Endothelial cell of umbilical vein (primary cell): ENCODE results near the gene MS4A15. TPM values are rescaled to one million over a fixed set of nuclear protein-coding genes. Genes with fewer than 3 reads are reported as not detected.

Experiments
- BruUV-seq: library from RNA; stranded (reverse); fragments of 400-500 nt; replicated peaks from 2 replicates; lab custom pipeline; 2021; lab: Mats Ljungman, UMichigan
- CTCF ChIA-PET: fragments of 300-600, 350-600 bp; sonication (Branson Sonifier 250); formaldehyde crosslinking; loops from one replicate; lab custom pipeline; 2021; ENCODE audit warnings: antibody characterized with exemption, inconsistent platforms; lab: Charles Lee
- POLR2A ChIA-PET: fragments of 300-600, 350-600 bp; sonication (Branson Sonifier 250); formaldehyde crosslinking; loops from one replicate; lab custom pipeline; 2021; ENCODE audit warnings: antibody characterized with exemption, inconsistent platforms; lab: Charles Lee
- DNase-seq: peaks from one replicate; pipeline ENCODE4 v3.0.0-alpha.2; 2011; ENCODE audit warnings: low read depth, low spot score
- FAIRE-seq: peaks from 2 replicates; lab custom pipeline; 2011; peaks lifted over from hg19 to GRCh38; lab: Jason Lieb, UNC
- H2AFZ ChIP-seq: 2 replicates; pipeline ENCODE4 v1.6.0; 2012; ENCODE audit warnings: low read depth, low read length, control low read depth, inconsistent platforms
- H3K27ac ChIP-seq: 2 replicates; pipeline ENCODE4 v1.5.1; 2011; ENCODE audit warnings: low read depth, mild to moderate bottlenecking, control low read depth, low read length, moderate library complexity; ENCODE audit not compliant: insufficient read depth
- H3K27me3 ChIP-seq, 2 experiments: 2 replicates each; pipeline versions ENCODE4 v1.6.0 to v1.6.1; 2011; ENCODE audit warnings: low read length in 2 of 2, mixed read lengths in 1 of 2; ENCODE audit not compliant: control insufficient read depth in 2 of 2, insufficient read depth in 2 of 2
- H3K36me3 ChIP-seq, 2 experiments: 2 replicates in 1 of 2; 3 replicates in 1 of 2; pipeline ENCODE4 v1.5.1; 2011; ENCODE audit warnings: low read length in 2 of 2, mild to moderate bottlenecking in 1 of 2, moderate library complexity in 1 of 2; ENCODE audit not compliant: control insufficient read depth in 2 of 2, insufficient read depth in 2 of 2; ENCODE audit errors: extremely low read depth in 1 of 2
- H3K4me1 ChIP-seq: 3 replicates; pipeline ENCODE4 v1.5.1; 2011; ENCODE audit warnings: mild to moderate bottlenecking, low read length; ENCODE audit not compliant: control insufficient read depth, insufficient read depth; ENCODE audit errors: extremely low read depth
- H3K4me2 ChIP-seq: 2 replicates; pipeline ENCODE4 v1.6.1; 2011; ENCODE audit warnings: low read length, control low read depth, mixed read lengths; ENCODE audit not compliant: insufficient read depth
- H3K4me3 ChIP-seq, 3 experiments: fragments of 200-600 bp in 1 of 3; sonication (generic), shearing (Covaris generic) in 1 of 3; replicated peaks in 1 of 3; 2 replicates each; pipeline ENCODE4 v1.5.1; 2011 to 2016; ENCODE audit warnings: control low read depth in 3 of 3, low read length in 3 of 3, mild to moderate bottlenecking in 2 of 3, inconsistent platforms in 1 of 3, low read depth in 1 of 3, moderate library complexity in 1 of 3; ENCODE audit not compliant: insufficient read depth in 1 of 3
- H3K79me2 ChIP-seq: 2 replicates; pipeline ENCODE4 v1.6.0; 2012; ENCODE audit warnings: low read length, inconsistent platforms; ENCODE audit not compliant: control insufficient read depth, insufficient read depth
- H3K9ac ChIP-seq: replicated peaks from 2 replicates; pipeline ENCODE3; 2011; ENCODE audit warnings: low read length, control low read depth; ENCODE audit not compliant: insufficient read depth; ENCODE audit errors: extremely low read depth
- H3K9me1 ChIP-seq: replicated peaks from 3 replicates; pipeline ENCODE4 v1.6.0; 2011; ENCODE audit warnings: mild to moderate bottlenecking, low read length; ENCODE audit not compliant: control insufficient read depth, insufficient read depth; ENCODE audit errors: extremely low read depth
- H3K9me3 ChIP-seq: replicated peaks from 2 replicates; pipeline ENCODE4 v1.5.1; 2012; ENCODE audit warnings: low read length, inconsistent platforms; ENCODE audit not compliant: control insufficient read depth, insufficient read depth
- H4K20me1 ChIP-seq: replicated peaks from 2 replicates; pipeline ENCODE3; 2011; ENCODE audit warnings: mild to moderate bottlenecking, low read length; ENCODE audit not compliant: control insufficient read depth, insufficient read depth; ENCODE audit errors: extremely low read depth
- EZH2 ChIP-seq: IDR thresholded peaks from 2 replicates; pipeline ENCODE4 v1.6.1; 2012; ENCODE audit warnings: borderline replicate concordance, low read depth, mild to moderate bottlenecking, moderate library complexity, low read length, inconsistent platforms; ENCODE audit not compliant: severe bottlenecking
- FOS ChIP-seq: IDR thresholded peaks from 2 replicates; pipeline ENCODE4 v1.6.1; 2011; ENCODE audit warnings: mild to moderate bottlenecking, low read length, moderate library complexity, borderline replicate concordance; ENCODE audit not compliant: insufficient read depth
- JUN ChIP-seq: IDR thresholded peaks from 2 replicates; pipeline ENCODE4 v1.6.1; 2011; ENCODE audit warnings: borderline replicate concordance, low read depth; ENCODE audit not compliant: insufficient read length, insufficient read depth
- MYC ChIP-seq: IDR thresholded peaks from one replicate; pipeline ENCODE4 v1.6.1; 2011; ENCODE audit warnings: mild to moderate bottlenecking, low read depth, low read length
- POLR2AphosphoS5 ChIP-seq: IDR thresholded peaks from 2 replicates; pipeline ENCODE4 v1.6.1; 2012; ENCODE audit warnings: low read depth, mild to moderate bottlenecking, control low read depth, low read length, moderate library complexity; ENCODE audit not compliant: insufficient read depth
- dilution Hi-C: fragments of 300-500 bp; cut with MboI; formaldehyde crosslinking; loops from one replicate; pipeline ENCODE4 v1.15.0; 2019; ENCODE audit warnings: low sequenced_read_pairs; ENCODE audit not compliant: extremely low pct_ligation_motif_present
- intact Hi-C: fragments of 100-400 bp; cut with micrococcal nuclease; formaldehyde crosslinking; loops from one replicate; pipeline ENCODE4 v1.10.0; 2022
- polyA plus RNA-seq, 4 experiments: library from polyadenylated mRNA; depleted of rRNA in 3 of 4; stranded (reverse) in 3 of 4; unstranded in 1 of 4; fragments of >200 nt; gene quantifications; 2 replicates each; pipeline versions ENCODE4 v1.2.1 to v1.2.3, GENCODE V29; 2011 to 2012; ENCODE audit warnings: missing spikeins in 1 of 4
- total RNA-seq: library from RNA; stranded (reverse); gene quantifications from 2 replicates; pipeline ENCODE4 v1.2.3, GENCODE V29; 2021
- TF ChIP-seq, protein P1 (sequence below), 2 donors: IDR thresholded peaks; 1 replicate in 1 of 2; 2 replicates in 1 of 2; pipeline ENCODE4 v1.5.1; 2011; ENCODE audit warnings: low read length in 2 of 2, mild to moderate bottlenecking in 2 of 2, moderate library complexity in 2 of 2, control low read depth in 1 of 2, inconsistent platforms in 1 of 2, low read depth in 1 of 2; ENCODE audit not compliant: insufficient read depth in 1 of 2; ENCODE audit errors: extremely low read depth in 1 of 2
- TF ChIP-seq, protein P2 (sequence below): IDR thresholded peaks from 2 replicates; pipeline ENCODE4 v1.6.1; 2011; ENCODE audit not compliant: insufficient read depth, insufficient read length

Gene MS4A15
- total and polyA plus RNA-seq, 2 donors (not counting 3 experiments of a cell fraction or from before 2014, with no cell fraction given): not detected

DNA sequence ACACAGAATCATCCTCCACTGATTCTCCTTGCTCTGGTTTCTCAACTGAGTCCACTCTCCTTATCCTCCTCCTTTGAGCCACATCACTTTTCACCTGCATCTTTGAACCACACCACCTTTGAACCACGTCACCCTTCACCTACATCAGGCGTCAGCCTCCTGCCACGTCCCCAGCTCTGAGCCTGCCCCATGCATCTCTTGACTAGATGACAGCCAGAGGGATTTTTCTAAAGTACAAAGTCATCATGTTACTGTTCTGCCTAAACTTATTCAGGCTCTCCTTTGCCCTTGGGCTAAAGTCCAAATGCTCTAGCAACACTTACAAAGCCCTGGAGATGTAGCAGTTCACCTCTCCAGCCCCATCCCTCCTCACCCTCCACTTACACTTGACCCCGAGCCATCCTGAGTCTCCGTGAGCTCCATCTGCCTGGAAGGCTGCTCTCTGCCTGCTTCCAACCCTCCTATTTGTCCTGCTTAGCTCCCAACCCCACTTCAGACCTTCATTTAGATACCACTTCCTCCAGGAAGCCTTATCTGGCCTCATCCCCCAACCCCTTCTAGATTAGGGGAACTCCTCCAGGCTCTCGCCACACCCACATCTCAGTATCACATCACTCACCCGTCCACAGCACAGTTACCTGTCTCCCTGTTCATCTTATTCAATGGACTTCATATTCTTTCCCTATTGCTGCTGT is 24.8 kb downstream of the MS4A15 start:
- H3K9me3 ChIP-seq: no peaks in the 10 kb centered on the region
- ChIA-PET CTCF (interaction anchor here (1.6 to 2.5 kb wide), 3 partner anchors 13 to 118 kb away, joined by 3 to 9 read pairs (median 4); no protein-coding TSS in a partner anchor), POLR2A (no interaction called here)
- no peaks in the 10 kb centered on the region for H3K27me3 ChIP-seq
- no peak overlapping the region for H3K4me3 ChIP-seq
- H3K9ac ChIP-seq: no peak overlapping the region
- FAIRE-seq (no peak), DNase-seq (no peak)
- H3K79me2 ChIP-seq: no peaks in the 10 kb centered on the region
- peaks cover 20% of the 10 kb centered on the region for H3K4me1 ChIP-seq
- no peaks in the 10 kb centered on the region for H4K20me1 ChIP-seq
- no TSS peak for BruUV-seq
- H2AFZ ChIP-seq: no peak overlapping the region
- TF ChIP-seq, protein P1, sequence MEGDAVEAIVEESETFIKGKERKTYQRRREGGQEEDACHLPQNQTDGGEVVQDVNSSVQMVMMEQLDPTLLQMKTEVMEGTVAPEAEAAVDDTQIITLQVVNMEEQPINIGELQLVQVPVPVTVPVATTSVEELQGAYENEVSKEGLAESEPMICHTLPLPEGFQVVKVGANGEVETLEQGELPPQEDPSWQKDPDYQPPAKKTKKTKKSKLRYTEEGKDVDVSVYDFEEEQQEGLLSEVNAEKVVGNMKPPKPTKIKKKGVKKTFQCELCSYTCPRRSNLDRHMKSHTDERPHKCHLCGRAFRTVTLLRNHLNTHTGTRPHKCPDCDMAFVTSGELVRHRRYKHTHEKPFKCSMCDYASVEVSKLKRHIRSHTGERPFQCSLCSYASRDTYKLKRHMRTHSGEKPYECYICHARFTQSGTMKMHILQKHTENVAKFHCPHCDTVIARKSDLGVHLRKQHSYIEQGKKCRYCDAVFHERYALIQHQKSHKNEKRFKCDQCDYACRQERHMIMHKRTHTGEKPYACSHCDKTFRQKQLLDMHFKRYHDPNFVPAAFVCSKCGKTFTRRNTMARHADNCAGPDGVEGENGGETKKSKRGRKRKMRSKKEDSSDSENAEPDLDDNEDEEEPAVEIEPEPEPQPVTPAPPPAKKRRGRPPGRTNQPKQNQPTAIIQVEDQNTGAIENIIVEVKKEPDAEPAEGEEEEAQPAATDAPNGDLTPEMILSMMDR (IDR thresholded peaks at IDR 0.05; ENCODE audit: extremely low read depth in 1 of 2, insufficient read depth in 1 of 2, low read depth in 1 of 2, low read length in 2 of 2): no peak
- no peak overlapping the region for H3K27ac ChIP-seq
- no peak overlapping the region for H3K4me2 ChIP-seq
- no peaks in the 10 kb centered on the region for H3K36me3 ChIP-seq
- intact Hi-C loops (no loop called here), dilution Hi-C loops (no loop called here)
- H3K9me1 ChIP-seq: no peaks in the 10 kb centered on the region

DNA sequence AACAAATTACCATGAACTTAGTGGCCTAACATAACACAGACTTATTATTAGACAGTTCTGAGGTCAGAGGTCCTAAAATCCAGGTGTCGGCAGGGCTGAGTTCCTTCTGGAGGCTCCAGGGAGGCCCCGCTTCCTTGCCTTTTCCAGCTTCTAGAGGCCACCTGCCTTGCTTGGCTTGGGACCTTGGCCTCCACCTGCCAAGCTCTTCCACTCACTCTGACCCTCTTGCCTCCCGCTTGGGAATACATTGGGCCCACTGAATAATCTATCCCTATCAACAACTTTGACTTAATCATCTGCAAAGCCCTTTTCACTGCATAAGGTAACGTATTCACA is 25.3 kb downstream of the MS4A15 start:
- FAIRE-seq (no peak), DNase-seq (no peak)
- H2AFZ ChIP-seq: no peak overlapping the region
- peaks cover 21% of the 10 kb centered on the region for H3K4me1 ChIP-seq
- H4K20me1 ChIP-seq: no peaks in the 10 kb centered on the region
- H3K36me3 ChIP-seq: no peaks in the 10 kb centered on the region
- no peaks in the 10 kb centered on the region for H3K27me3 ChIP-seq
- H3K79me2 ChIP-seq: no peaks in the 10 kb centered on the region
- BruUV-seq: no TSS peak
- no peaks in the 10 kb centered on the region for H3K9me1 ChIP-seq
- intact Hi-C loops (no loop called here), dilution Hi-C loops (no loop called here)
- H3K9me3 ChIP-seq: no peaks in the 10 kb centered on the region
- no peak overlapping the region for H3K4me3 ChIP-seq
- ChIA-PET POLR2A (no interaction called here), CTCF (interaction anchor here (1.7 to 2.5 kb wide), 2 partner anchors 106 to 117 kb away, joined by 4 to 9 read pairs; no protein-coding TSS in a partner anchor)
- no peak overlapping the region for H3K27ac ChIP-seq
- no peak overlapping the region for H3K9ac ChIP-seq
- TF ChIP-seq, protein P1 (IDR thresholded peaks at IDR 0.05; ENCODE audit: extremely low read depth in 1 of 2, insufficient read depth in 1 of 2, low read depth in 1 of 2, low read length in 2 of 2): no peak
- no peak for TF ChIP-seq EZH2
- TF ChIP-seq POLR2AphosphoS5: no peak
- no peak for TF ChIP-seq FOS
- TF ChIP-seq, protein P2, sequence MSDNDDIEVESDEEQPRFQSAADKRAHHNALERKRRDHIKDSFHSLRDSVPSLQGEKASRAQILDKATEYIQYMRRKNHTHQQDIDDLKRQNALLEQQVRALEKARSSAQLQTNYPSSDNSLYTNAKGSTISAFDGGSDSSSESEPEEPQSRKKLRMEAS: no peak
- no peak for TF ChIP-seq JUN
- no peak for TF ChIP-seq MYC
- H3K4me2 ChIP-seq: no peak overlapping the region
